ENCODE data around the gene DNMT1. TPM values are rescaled to one million over a fixed set of nuclear protein-coding genes. Genes with fewer than 3 reads are reported as not detected.

The DNMT1 gene
- total RNA-seq, 6 experiments from 2014 or later, result 12.6 to 37.3 (median 24.4) TPM

GRCh38 chr19:10230861-10231611 is 36.3 kb upstream of the DNMT1 start, which contains the start of gene S1PR2:
Gene S1PR2, minus strand, starts transcription at chr19:10231331. Its CDS starts 6,426 bp downstream, at chr19:10224905.
- Histone ChIP-seq H3K4me3 (peak within 1 kb of the TSS; percentile 65 to 81 (median 67)), H3K27ac (peak within 1 kb of the TSS; percentile 46 to 85 (median 71)), H3K36me3 (no peaks in the 10 kb centered on the region), H3K9me3 (no peaks in the 10 kb centered on the region), H3K4me1 (peaks cover 0 to 15% (median 5%) of the 10 kb centered on the region in 4 donors), H3K27me3 (no peaks in the 10 kb centered on the region)
- intact Hi-C loops (cut with DNase I), result no loop called here
- TF ChIP-seq CTCF (IDR thresholded peaks at IDR 0.05) (no peak), POLR2A (IDR thresholded peaks at IDR 0.05) (peak; percentile 70)
- whole genome bisulfite sequencing (ENCODE audit: insufficient coverage, low coverage, low lambda C conversion rate, missing lambda C conversion rate), result 0% methylated on average over 16 of the region's 73 CpGs
- DNase-seq (peak; percentile 69 to 82 (median 78)), ATAC-seq (peak; percentile 76 to 85 (median 80))

DNA sequence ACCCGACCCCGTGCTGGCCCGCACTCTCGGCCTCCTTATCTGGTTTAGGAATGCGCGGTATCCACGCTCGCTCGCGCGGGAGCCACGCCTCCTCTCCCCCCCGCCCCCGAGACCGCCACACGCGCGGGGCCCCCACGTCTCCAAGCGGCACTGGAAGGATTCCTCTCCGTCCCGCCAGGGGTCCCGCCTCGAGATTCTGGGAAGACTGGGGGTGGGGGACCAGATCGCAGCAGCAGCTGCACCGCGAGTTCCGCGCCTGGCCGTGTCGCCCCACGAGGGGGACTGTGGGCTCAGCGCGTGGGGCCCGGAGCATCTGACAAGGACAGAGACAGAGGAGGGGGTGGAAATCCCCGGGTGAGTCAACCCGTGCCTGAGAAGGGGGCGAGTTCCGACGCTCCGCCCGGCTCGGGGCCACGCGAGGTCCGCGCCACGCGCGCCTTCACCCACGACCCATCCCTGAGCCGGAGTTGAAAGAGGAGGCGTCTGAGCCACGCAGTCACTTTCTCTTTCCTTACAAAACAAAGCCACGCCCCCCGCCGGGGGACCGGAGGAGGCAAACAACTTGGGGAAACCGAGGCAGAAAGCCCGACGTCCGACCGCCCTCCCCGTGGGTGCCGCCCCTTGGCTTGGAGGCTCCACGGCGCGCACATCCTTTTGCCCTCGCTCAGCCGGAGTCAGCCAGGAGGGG is 35.6 kb upstream of the DNMT1 start:
- H3K27me3 ChIP-seq, result no peaks in the 10 kb centered on the region
- intact Hi-C loops (cut with DNase I), result no loop called here
- H3K4me3 ChIP-seq, result peak overlapping the region; percentile 65 to 81 (median 67)
- H3K4me1 ChIP-seq, result peaks cover 0 to 8% (median 1%) of the 10 kb centered on the region in 4 donors
- DNase-seq (peak; percentile 53 to 66 (median 53)), ATAC-seq (peak in 3 of 4 donors; percentile 4 to 8 (median 8))
- no peak for TF ChIP-seq POLR2A (IDR thresholded peaks at IDR 0.05)
- peak in 1 of 4 donors; percentile 9 for TF ChIP-seq CTCF (IDR thresholded peaks at IDR 0.05)
- peak overlapping the region; percentile 46 to 85 (median 71) for H3K27ac ChIP-seq
- no peaks in the 10 kb centered on the region for H3K36me3 ChIP-seq
- WGBS (ENCODE audit: insufficient coverage, low coverage, low lambda C conversion rate, missing lambda C conversion rate), result 2% methylated on average over 9 of the region's 70 CpGs
- no peaks in the 10 kb centered on the region for H3K9me3 ChIP-seq

DNA sequence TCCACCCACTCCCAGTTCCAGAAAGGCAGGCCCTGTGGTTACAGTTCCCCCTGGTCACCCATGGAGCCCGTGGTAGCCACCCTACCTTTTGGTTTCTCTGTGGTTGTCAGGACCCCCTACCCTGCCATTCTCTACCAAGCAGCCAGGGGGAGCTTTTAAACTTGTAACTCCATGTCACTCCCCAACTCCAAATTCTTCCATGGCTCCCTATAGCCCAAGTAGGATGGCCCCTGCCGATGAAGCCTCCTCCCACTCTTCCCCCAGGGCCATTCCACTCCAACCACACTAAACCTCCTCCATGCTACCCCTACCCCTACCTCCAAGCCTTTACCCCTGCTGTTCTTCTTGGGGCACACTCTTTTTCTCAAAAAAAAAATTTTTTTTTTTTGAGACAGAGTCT is 34.2 kb upstream of the DNMT1 start:
- no peaks in the 10 kb centered on the region for H3K36me3 ChIP-seq
- intact Hi-C loops (cut with DNase I), result no loop called here
- H3K9me3 ChIP-seq, result no peaks in the 10 kb centered on the region
- ATAC-seq, result peak; percentile 8 to 47 (median 11)
- no peak overlapping the region for H3K27ac ChIP-seq
- 24% methylated on average over 2 of the region's 2 CpGs for WGBS (ENCODE audit: insufficient coverage, low coverage, low lambda C conversion rate, missing lambda C conversion rate)
- H3K27me3 ChIP-seq, result no peaks in the 10 kb centered on the region
- H3K4me3 ChIP-seq, result no peak overlapping the region
- H3K4me1 ChIP-seq, result no peaks in the 10 kb centered on the region
- TF ChIP-seq POLR2A (IDR thresholded peaks at IDR 0.05) (no peak), CTCF (IDR thresholded peaks at IDR 0.05) (peak; percentile 46 to 50 (median 49))
- DNase-seq, result no peak

DNA sequence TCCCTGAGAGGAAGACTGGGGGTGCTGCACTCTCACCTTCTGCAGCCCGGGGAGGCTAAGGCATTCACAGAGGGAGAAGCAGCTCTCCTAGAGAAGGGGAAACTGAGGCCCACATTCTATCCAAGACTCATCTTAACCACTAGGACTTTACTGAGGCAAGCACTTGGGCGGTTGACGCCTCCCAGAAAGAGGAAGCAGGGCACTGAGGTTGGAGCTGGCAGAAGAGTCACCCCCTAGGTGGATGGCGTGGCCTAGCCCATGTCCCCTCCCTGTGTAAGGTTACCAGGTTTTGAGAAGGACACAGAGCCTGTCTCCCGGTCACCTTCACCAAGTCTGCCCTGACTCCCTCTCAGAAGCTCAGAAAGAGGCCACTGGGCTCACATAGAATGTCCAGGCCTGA is 33.6 kb upstream of the DNMT1 start:
- no peak overlapping the region for H3K27ac ChIP-seq
- no CpG with 5 or more reads among the region's 5 CpGs for WGBS (ENCODE audit: insufficient coverage, low coverage, low lambda C conversion rate, missing lambda C conversion rate)
- intact Hi-C loops (cut with DNase I), result no loop called here
- no peak overlapping the region for H3K4me3 ChIP-seq
- H3K36me3 ChIP-seq, result no peaks in the 10 kb centered on the region
- DNase-seq (no peak), ATAC-seq (no peak)
- TF ChIP-seq POLR2A (IDR thresholded peaks at IDR 0.05) (no peak), CTCF (IDR thresholded peaks at IDR 0.05) (no peak)
- H3K9me3 ChIP-seq, result no peaks in the 10 kb centered on the region
- H3K27me3 ChIP-seq, result no peaks in the 10 kb centered on the region
- no peaks in the 10 kb centered on the region for H3K4me1 ChIP-seq

Data from right lobe of liver (tissue), 6 donors.